PC-3 (cell line): Measurements from ENCODE around the gene PHF21B.

ENCODE experiments used
- CTCF ChIP-seq: fragments of 300-600 bp; sonication (generic); conservative IDR thresholded peaks from 2 replicates; pipeline ENCODE4 v1.5.1; 2017; ENCODE audit warnings: antibody characterized with exemption, low read depth, mild to moderate bottlenecking, low read length
- EZH2 ChIP-seq: fragments of 300-600 bp; sonication (generic); IDR thresholded peaks from one replicate; pipeline ENCODE4 v1.6.1; 2017; ENCODE audit warnings: antibody characterized with exemption, mild to moderate bottlenecking, low read length; ENCODE audit not compliant: unreplicated experiment
- EZH2phosphoT487 ChIP-seq: fragments of 300-600 bp; sonication (generic); IDR thresholded peaks from 2 replicates; pipeline ENCODE4 v1.6.1; 2018; ENCODE audit warnings: mild to moderate bottlenecking, antibody characterized with exemption, low read length, borderline replicate concordance

GRCh38 chr22:44942979-44943700, 66.7 kb downstream of the PHF21B start:
- TF ChIP-seq CTCF (no peak), EZH2phosphoT487 (no peak), EZH2 (no peak)
